Aorta (tissue), 5 donors: ENCODE results near the gene NDUFV2. TPM values are rescaled to one million over a fixed set of nuclear protein-coding genes. Genes with fewer than 3 reads are reported as not detected.

Experiments
- ATAC-seq: fragments of 200-7000 bp; cut with Tn5 transposase; one replicate; pipeline ENCODE4 v1.9.1; 2022; ENCODE audit warnings: moderate library complexity; ENCODE audit not compliant: low FRiP score
- DNase-seq, 2 donors: peaks; one replicate each; pipeline ENCODE4 v3.0.0-alpha.2; 2020
- H3K27ac ChIP-seq, 2 donors: one replicate each; pipeline ENCODE4 v1.5.1; 2013; ENCODE audit warnings: low read length in 2 of 2, mild to moderate bottlenecking in 2 of 2, moderate library complexity in 2 of 2, control low read depth in 1 of 2, inconsistent platforms in 1 of 2, low read depth in 1 of 2
- H3K27me3 ChIP-seq, 2 donors: one replicate each; pipeline ENCODE4 v1.6.1; 2013; ENCODE audit warnings: control low read depth in 1 of 2, low read length in 1 of 2, mild to moderate bottlenecking in 1 of 2, moderate library complexity in 1 of 2; ENCODE audit not compliant: insufficient read depth in 2 of 2, control insufficient read depth in 1 of 2
- H3K36me3 ChIP-seq, 2 donors: one replicate each; pipeline ENCODE4 v1.6.1; 2013; ENCODE audit warnings: control low read depth in 1 of 2, low read length in 1 of 2, mild to moderate bottlenecking in 1 of 2; ENCODE audit not compliant: insufficient read depth in 2 of 2, control insufficient read depth in 1 of 2
- H3K4me1 ChIP-seq, 2 donors: one replicate each; pipeline ENCODE4 v1.6.1; 2013; ENCODE audit warnings: low read length in 2 of 2, control low read depth in 1 of 2, mild to moderate bottlenecking in 1 of 2, moderate library complexity in 1 of 2; ENCODE audit not compliant: insufficient read depth in 2 of 2, control insufficient read depth in 1 of 2
- H3K4me3 ChIP-seq, 2 donors: one replicate each; pipeline ENCODE4 v1.5.1; 2013; ENCODE audit warnings: low read length in 2 of 2, control low read depth in 1 of 2, mild to moderate bottlenecking in 1 of 2
- H3K9me3 ChIP-seq: one replicate; pipeline ENCODE4 v1.6.1; 2013; ENCODE audit warnings: mild to moderate bottlenecking, low read length; ENCODE audit not compliant: control insufficient read depth
- WGBS, 2 donors: extraction: QIAGEN DNeasy Blood & Tissue Kit; methylation state at CpG; one replicate each; pipeline ENCODE4 v1.1.7; 2013; 5-methylcytosine and 5-hydroxymethylcytosine counted together
- intact Hi-C, 2 donors: fragments of 100-400 bp; cut with DNase I; formaldehyde crosslinking; loops; one replicate each; pipeline versions ENCODE4 v1.14.2 to v1.15.0; 2022
- polyA plus RNA-seq, 2 donors: library from polyadenylated mRNA; stranded (reverse); fragments of 200-250 nt; gene quantifications; one replicate each; pipeline ENCODE4 v1.2.3, GENCODE V29; 2013
- total RNA-seq, 2 donors: library from RNA; stranded (reverse); fragmentation: NEBNext Ultra II Directional; extraction: Animal tissue kit (Norgen Biotek cat#: 25700); gene quantifications; one replicate each; pipeline ENCODE4 v1.2.1, GENCODE V29; 2021
- donor health status: healthy with polysubstance abuse.
- donor health status: Bipolar disorder and iron deficiency.
- donor health status: DM: no; HTN: no; CAD: no.
- donor health status: DM: no; HTN: no; CAD: no.
- donor health status: DM: yes; HTN: yes; CAD: no.

The NDUFV2 gene
- total and polyA plus RNA-seq, 4 donors = 83.8 to 150 (median 113) TPM

DNA sequence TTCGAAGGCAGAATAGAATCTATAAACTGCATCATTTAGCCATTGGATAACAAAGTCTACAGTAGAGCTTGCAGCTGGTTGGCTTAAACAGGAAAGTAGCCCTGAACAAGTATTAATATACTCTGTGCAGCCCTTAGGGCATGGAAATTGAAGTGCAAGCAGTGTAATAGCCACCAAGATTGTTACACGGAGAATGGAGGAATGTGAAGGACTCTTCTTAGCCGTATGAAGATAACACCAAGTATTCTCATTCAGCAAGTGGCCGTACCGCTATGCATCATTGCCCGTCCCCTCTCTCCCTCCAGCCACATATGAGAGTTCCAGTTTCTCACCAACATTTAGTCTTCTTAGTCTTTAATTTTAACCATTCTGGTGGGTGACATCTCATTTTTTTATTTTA lies 74.5 kb downstream of the NDUFV2 start:
- no peak for ATAC-seq
- Histone ChIP-seq H3K27ac (no peak overlapping the region), H3K36me3 (no peaks in the 10 kb centered on the region), H3K27me3 (no peaks in the 10 kb centered on the region), H3K4me3 (no peak overlapping the region), H3K9me3 (no peaks in the 10 kb centered on the region), H3K4me1 (no peaks in the 10 kb centered on the region)
- DNase-seq = no peak
- 80 to 89% methylated on average over 6 of the region's 6 CpGs for WGBS, 2 donors
- intact Hi-C loops = no loop called here

DNA sequence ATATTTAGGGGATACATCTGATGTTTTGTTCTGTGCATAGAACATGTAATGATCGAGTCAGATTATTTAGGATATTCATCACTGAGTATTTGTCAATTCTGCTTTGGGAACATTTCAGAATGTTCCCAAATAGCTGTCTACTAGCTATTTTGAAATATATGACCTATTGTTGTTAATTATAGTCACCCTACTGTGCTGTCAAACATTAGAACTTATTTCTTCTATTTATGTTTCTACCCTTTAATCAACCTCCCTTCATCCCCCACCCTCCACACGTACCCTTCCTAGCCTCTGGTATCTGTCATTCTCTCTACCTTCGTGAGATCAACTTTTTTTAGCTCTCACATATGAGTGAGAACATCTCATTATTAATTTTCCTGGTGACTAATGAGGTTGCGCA lies 75.0 kb downstream of the NDUFV2 start:
- no peaks in the 10 kb centered on the region for H3K4me1 ChIP-seq
- no peaks in the 10 kb centered on the region for H3K36me3 ChIP-seq
- H3K27me3 ChIP-seq = no peaks in the 10 kb centered on the region
- ATAC-seq (no peak), DNase-seq (no peak)
- H3K27ac ChIP-seq = no peak overlapping the region
- intact Hi-C loops = no loop called here
- H3K4me3 ChIP-seq = no peak overlapping the region
- H3K9me3 ChIP-seq = no peaks in the 10 kb centered on the region
- WGBS, 2 donors = 83 to 85% methylated on average over 4 of the region's 4 CpGs

DNA sequence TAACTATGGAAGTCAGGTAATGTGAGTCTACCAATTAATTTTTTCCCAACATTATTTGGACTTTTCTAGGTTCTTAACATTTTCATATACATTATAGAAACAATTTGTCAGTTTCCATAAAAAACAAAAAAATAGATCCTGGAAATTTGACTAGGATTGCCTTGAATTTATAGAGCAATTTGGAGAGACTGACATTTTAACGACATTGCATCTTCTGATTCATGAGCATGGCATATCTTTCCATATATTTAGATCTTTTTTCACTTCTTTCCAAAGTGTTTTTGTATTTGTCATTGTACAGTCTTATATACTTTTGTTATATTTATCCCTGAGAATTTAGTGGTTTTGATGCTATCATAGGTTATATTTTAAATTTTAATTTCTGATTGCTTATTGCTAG lies 76.1 kb downstream of the NDUFV2 start:
- no peaks in the 10 kb centered on the region for H3K27me3 ChIP-seq
- 88 to 94% methylated on average over 1 of the region's 1 CpG for WGBS, 2 donors

DNA sequence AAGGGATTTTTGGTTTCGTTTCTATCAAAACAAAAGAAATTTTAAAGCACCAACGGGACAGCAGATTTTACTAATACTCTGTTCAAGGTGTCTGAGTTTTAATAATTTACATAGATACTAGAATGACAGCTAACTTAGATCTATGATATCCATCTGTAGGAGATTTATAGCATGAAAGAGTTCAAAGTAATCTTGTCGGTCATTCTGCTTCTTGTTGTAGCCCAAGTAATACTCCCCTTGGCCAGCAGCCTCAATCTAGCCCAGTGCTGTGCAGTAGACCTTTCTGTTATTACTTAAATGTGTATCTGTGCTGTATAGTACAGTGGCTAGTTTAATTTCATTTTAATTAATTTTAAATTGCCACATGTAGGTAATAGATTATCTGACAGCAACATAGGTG lies 78.8 kb downstream of the NDUFV2 start:
- Histone ChIP-seq H3K27me3 (no peaks in the 10 kb centered on the region), H3K4me3 (no peak overlapping the region), H3K9me3 (no peaks in the 10 kb centered on the region), H3K36me3 (no peaks in the 10 kb centered on the region), H3K27ac (no peak overlapping the region), H3K4me1 (peaks cover 0 to 3% of the 10 kb centered on the region in 2 donors)
- intact Hi-C loops = no loop called here
- ATAC-seq = no peak
- 74% methylated on average over 3 of the region's 3 CpGs for WGBS, 2 donors
- DNase-seq = no peak

More for the DNA sequence above, 76.1 kb downstream of the NDUFV2 start:
- H3K27ac ChIP-seq = no peak overlapping the region
- no peak overlapping the region for H3K4me3 ChIP-seq
- H3K4me1 ChIP-seq = no peaks in the 10 kb centered on the region
- intact Hi-C loops = no loop called here
- H3K9me3 ChIP-seq = no peaks in the 10 kb centered on the region
- H3K36me3 ChIP-seq = no peaks in the 10 kb centered on the region
- ATAC-seq (no peak), DNase-seq (no peak)

DNA sequence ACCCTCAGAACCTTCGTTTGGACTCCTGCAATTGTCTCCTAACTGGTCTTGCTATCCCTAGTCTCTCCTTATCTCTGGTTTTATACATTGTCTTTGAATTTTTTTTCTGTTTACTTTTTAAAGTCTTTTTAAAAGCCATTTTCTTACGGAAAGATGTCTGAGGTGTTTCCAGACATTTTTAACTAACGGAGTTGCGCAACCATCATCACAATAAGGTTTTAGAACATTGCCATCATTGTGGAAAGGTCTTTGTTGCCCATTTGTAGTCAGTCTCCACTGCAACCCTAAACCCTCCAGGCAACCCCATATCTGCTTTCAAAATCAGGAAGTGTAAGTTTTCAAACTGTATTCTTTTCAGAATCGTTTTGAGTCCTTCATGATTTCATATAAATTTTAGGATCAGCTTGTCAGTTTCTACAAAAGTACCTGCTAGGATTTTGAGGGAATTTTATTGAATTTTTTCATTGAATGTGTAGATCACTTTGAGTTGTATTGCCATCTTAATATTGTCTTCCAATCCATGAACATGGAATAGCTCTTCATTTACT lies 80.4 kb downstream of the NDUFV2 start:
- no peaks in the 10 kb centered on the region for H3K27me3 ChIP-seq
- H3K4me1 ChIP-seq = peaks cover 0 to 3% of the 10 kb centered on the region in 2 donors
- ATAC-seq = no peak
- intact Hi-C loops = no loop called here
- H3K4me3 ChIP-seq = no peak overlapping the region
- no peak overlapping the region for H3K27ac ChIP-seq
- no peaks in the 10 kb centered on the region for H3K36me3 ChIP-seq
- no peaks in the 10 kb centered on the region for H3K9me3 ChIP-seq
- no peak for DNase-seq
- 77 to 88% methylated on average over 5 of the region's 5 CpGs for WGBS, 2 donors

Other genes with a start within 250 kb of the NDUFV2 start
- 100 to 1,000 TPM in 1 of 2 donors, 10 to 100 TPM in 1; 86.5 to 112 TPM for gene ANKRD12, start 34.1 kb downstream of the NDUFV2 start, total RNA-seq
- 10 to 100 TPM in 1 of 2 donors, 1 to 10 TPM in 1; 7.6 to 13.4 TPM for gene ANKRD12, start 34.1 kb downstream of the NDUFV2 start, polyA plus RNA-seq
- gene TWSG1, start 232.1 kb downstream of the NDUFV2 start, total RNA-seq = 100 to 1,000 TPM; 100 to 148 TPM
- gene TWSG1, start 232.1 kb downstream of the NDUFV2 start, polyA plus RNA-seq = 10 to 100 TPM; 51.7 to 80.4 TPM